HG03558 (cell line): ENCODE data around the gene MRPL23.

Source experiments
- ATAC-seq: cut with Tn5 transposase; IDR thresholded peaks from one replicate; pipeline ENCODE4 v1.9.1; 2021; ENCODE audit warnings: moderate number of reproducible peaks; ENCODE audit not compliant: unreplicated experiment; ENCODE audit errors: extremely low read depth

The MRPL23 gene

DNA sequence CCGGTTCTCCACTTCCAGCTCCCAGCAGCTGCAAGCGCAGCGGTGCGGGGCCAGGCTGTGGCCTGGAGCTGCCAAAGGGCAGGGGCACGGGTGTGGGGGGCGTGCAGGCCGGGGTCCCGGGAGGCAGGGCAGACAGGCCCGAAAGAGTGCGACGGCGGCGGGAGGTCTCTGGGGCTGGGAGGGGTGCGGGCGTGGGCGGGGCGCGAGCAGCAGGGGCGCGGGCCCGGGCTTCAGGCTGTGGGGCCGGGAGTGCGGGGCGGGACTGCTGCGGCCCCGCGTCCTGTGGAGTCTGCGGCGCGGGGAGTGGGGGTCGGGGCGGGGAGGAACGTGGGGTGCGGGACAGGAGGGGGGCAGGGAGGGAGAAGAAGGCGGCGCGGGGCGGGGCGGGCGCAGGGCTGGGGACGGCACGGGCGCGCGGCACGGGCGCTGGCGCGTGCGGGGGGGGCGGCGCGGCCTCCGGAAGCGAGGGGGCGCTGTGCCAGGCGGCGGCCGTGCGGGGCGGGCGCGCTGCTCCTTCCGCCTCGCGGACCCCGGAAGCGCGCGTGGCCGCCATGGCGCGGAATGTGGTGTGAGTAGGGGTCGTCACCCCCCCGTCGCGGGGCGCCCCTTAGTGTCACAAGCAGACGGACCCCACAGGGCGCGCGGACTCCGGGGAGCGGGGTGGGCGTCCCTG, at the start of gene MRPL23:
MRPL23 (plus strand) TSS at position 521 of the 673 bp plus-strand sequence; CDS start at position 552, 31 bp downstream.
- ATAC-seq, result no peak

DNA sequence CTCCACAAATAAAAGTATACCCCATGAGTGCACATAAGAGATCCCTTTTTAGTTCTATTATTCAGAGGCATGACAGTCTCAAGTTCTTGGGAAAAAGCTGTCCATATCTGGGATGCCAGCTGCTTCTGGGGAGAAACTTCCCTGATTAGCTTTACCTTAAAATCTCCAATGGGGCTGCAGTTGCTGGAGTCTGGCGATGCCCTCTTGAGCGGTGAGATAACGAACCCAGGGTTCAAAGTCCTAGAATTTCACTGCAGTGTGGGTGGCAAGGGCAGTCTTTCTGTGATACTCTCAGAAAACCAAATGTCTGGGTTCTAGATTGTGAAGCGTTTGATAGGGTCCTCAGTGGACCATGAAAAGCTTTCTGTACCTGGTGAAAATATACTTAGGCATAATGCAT, 48.0 kb upstream of the MRPL23 start:
- no peak for ATAC-seq

DNA sequence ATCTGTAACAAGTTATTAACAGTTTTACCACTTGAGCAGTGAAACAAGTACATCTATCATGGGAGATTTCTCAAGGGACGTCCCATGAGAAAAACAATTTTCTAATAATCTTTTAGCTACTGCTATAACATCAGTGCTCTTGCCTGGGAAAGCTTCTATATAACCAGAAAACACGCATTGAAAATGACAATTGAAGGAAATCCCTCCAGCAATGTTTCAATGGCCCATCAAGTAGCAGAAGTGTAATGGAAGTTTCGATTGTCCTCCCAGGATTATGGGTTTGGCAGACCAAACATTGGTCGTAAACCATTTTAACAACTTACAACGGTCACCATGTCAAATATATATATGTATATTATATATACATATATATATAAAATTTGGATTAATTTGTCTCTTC, 47.4 kb upstream of the MRPL23 start:
- ATAC-seq, result no peak

DNA sequence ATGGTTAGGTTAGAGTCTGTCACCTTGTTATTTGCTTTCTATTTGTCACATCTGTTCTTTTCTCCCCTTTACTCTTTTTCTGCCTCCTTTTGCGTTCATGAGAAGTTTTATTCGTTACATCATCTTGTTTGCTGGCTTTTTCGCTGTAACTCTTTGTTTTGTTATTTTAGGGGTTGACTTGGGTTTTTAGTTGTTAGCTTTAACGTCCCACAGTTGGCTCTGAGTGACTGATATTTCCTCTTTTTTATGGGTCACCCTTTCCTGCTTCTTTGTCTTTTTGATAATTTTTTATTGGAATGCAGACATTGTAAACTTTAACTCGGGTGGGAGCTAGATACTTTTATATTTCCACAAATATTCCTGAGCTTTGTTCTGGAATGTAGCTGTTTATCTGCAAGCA, 41.0 kb upstream of the MRPL23 start:
- ATAC-seq, result no peak

DNA sequence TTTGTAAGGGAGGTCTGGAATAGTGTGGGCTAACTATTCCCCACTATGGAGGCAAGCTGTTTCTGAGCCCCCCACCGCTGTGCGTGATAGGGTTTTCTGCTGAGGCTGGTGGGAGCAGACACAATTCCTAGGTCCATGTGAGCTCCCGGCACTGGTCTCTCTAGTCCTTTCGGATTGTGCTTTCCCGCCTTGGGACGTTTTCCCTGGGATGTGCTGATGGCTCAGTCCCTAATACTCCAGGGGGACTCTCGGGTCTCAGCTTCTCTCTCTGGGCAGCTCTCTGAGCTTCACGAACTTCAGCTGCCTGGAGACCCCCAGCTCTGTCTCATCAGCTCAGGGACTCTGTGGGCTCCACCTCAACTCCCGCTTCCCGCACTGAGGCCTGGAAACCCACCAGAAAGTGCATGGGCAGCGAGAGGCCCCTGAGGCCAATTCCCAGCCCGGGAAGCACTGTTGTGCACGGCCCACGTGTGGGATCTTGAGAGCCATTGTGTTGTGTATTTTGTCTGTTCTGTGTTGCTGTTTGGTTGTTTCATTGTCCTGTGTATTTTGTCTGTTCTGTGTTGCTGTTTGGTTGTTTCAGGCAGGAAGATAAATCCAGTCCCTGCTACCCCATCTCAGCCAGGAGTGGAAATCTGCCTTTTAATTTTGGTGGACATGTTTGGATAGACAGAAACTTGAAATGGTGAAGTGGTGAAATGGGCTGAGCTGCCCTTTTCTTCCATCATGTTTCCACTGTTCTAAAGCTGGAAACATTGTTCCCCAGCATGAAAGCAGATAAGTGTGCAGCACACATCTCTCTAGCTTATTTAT, 40.3 kb upstream of the MRPL23 start:
- ATAC-seq, result no peak

DNA sequence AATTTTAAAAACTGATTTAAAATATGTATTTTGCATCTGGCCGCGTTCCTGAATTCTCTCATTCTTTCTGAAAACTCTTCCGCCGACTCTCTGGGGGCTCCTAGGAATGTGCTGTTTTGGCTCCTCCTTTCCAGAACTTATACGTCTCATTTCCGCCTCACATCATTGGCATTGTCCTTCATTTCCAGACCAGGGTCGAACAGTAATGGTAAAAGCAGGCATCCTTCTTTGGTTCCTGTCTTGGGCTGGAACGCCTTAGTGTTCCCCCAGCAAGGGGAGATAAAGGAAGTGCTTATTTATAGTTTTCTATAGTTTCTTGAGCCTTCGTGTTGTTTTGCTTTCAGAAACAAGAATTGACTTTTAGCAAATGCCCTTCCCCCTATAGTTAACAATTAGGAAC, 38.5 kb upstream of the MRPL23 start:
- no peak for ATAC-seq

DNA sequence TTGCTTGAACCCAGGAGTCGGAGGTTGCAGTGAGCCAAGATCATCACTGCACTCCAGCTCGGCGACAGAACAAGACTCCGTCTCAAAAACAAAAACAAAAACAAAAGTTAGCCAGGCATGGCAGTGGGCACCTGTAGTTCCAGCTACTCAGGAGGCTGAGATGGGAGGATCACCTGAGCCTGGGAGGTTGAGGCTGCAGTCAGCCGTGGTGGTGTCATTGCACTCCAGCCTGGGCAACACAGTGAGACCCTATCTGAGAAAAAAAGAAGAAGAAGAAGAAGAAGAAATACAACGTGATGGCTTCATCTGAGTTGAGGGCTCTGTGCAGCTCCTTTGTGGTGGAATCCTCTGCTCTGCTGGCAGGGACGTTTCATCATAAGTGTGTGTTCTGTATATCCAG, 37.6 kb upstream of the MRPL23 start:
- ATAC-seq, result no peak

DNA sequence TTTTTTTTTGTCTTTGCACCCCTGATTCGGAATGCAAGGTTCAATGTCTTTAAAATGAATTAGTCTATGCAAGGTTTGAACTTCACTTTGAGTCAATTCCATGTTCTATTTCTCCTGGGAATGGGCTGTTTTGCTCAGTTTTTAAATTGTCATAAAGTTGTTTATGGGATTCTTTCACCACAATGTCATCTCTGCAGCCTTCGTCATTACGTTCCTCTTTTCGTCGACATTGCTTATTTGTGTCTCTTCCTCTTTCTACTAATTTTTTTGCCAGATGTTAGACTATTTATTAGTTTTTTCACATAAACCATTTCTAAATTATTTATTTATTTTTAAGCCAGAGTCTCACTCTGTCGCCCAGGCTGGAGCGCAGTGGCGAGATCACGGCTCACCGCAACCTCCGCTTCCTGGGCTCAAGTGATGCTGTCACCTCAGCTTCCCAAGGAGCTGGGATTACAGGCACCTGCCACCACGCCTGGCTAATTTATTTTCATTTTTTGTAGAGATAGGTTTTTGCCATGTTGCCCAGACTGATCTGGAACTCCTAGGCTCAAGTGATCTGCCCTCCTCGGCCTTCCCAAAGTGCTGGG, 34.7 kb upstream of the MRPL23 start:
- ATAC-seq, result no peak

DNA sequence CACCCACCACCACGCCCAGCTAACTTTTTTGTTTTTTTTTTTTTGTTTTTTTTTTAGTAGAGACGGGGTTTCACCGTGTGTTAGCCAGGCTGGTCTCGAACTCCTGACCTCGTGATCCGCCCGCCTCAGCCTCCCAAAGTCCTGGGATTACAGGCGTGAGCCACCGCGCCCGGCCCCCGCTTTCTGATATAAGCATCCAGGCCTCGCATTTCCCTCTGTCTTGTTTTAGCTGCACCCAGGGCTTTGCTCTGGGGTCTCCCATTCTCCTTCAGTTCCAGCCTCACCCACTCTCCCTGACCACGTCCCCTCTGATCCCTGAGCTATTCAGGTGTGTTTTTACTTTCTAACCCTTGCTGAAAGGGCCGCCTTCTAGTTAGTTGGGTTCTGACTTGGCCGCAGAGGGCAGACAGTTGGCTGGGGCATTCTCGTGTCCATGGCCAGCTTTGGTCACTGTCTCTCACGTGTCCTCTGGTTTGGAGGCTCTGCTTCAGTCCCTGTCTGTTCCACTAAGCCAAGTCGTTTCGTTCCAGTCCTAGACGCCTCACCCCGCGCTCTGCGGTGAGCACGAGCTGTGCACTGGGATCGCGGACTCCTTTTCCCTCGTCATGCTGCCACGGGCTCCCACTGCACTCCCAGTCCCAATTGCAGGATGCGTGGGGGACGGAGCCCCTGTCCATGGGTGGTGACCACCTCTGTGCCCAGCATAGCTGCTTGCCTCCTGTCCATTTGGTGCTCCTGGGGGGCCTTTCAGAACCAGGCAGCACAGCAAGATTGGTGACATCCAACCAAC, 33.7 kb upstream of the MRPL23 start:
- ATAC-seq, result no peak

DNA sequence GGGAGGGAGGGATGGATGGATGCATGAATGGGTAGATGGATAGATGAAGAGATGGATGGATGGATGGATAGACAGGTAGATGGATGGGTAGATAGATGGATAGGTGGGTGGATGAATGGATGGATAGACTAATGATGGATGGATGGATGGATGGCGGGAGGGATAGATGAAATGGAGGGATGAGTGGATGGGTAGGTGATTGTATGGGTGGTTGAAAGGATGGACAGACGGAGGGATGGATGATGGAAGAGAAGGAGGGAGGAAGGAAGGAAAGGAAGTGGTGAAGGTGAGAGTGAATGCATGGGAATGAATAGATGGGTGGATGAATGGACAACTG, 31.4 kb upstream of the MRPL23 start:
- no peak for ATAC-seq

DNA sequence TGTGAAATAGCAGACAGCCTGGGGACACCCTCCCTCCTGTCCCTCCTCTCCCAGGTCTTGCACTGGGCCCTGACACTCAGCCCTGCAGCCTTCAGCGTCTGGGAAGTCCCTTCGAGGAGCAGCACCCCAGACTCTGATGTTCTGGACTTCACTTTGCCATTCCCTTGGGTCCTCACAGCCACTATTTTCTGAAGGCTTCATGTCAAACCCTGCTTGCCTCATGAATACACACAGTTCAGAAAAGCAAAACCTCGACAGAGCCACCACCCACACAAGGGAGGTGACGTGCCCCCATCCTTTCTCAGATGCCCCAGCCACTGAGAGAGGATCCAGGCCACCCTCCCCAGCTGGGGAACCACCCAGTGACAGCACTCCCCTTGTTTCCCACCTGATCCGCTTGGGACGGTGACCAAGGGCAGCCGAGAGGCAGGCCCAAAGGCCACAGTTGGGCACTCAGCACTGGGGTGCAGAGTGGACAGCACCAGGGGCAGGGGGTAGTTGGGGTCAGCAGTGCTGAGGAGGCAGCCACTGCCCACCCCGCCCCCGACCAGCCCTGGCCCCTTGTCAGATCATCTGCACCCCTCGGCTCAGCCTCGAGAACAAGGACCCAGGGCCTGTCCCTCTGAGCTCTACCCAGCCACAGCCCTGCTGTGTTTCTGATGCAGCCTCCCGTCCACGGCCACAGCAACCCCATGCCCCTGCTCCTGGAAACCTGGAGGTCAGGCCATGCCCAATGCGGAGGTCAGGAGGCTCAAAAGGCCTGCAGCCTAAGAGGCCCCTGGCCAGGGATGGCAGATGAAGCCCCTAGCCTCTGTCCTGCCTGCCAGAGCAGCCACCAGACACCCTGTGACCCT, 30.8 kb upstream of the MRPL23 start:
- no peak for ATAC-seq

DNA sequence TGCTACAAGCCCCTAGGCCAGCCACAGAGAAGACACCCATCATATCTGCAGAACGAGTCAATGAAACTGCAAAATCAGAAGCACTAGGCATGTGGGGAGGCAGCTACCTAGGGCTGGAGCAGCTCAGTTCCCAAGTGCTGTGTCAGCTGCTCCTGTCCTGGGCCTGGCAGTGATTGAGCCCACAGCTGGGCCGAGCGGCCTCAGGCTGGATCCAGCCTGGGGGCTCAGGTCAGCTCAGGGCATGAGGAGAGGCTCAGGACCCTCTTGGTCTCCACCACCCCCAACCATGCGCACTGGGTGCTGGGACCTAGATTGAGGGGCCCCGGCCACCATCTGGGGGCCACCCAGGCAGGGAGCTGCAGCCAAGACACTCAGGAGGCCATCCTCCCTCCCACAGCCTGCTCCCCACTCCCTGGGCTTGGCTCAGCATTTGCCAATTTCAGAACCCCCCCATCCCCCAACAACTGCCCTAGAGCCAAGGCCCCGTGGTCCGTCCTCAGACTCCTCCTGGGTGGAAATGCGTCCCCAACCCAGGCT, 30.1 kb upstream of the MRPL23 start:
- no peak for ATAC-seq

DNA sequence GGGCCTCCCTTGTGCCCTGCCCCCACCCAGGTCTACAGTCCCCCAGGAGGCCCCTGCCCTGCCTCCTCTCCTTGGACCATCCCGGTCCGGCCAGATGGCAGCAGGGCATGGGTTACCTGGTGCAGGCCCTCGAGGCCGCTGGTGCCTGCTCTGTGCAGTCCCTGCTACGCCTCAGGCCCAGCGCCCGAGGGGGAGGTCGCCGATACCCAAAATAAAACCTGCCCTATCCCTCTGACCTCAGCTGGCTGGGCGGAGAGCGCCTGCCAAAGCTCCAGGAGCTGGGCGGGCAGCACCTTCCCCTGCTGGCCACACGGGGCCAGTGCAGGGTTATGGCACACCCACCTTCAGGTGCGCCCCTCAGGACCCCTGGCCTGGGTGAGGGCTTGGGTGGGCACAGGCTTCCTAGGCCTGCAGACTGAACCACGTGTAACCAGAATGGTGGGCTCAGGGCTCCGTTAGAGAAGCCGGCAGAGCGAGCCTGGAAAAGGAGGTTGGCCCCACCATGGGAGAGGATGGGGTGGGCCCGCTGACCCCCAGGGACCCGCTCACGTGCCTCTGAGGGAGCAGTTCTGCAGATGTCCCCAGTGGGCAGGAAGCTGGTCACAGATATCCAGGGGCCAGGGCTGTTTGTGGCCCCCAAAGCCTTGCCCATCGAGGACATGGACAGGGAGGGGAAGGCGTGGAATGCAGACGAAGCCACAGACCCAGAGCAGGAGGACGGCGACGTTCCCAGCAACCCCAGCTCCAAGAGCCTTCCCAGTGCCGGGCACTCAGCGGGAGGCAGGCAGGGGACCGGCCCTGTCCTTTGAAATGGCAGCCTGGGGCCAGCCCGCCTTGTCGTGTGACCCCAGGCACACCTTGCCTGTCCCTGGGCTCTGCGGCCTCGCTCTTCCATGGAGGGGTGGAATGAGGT, 29.4 kb upstream of the MRPL23 start:
- ATAC-seq, result no peak

DNA sequence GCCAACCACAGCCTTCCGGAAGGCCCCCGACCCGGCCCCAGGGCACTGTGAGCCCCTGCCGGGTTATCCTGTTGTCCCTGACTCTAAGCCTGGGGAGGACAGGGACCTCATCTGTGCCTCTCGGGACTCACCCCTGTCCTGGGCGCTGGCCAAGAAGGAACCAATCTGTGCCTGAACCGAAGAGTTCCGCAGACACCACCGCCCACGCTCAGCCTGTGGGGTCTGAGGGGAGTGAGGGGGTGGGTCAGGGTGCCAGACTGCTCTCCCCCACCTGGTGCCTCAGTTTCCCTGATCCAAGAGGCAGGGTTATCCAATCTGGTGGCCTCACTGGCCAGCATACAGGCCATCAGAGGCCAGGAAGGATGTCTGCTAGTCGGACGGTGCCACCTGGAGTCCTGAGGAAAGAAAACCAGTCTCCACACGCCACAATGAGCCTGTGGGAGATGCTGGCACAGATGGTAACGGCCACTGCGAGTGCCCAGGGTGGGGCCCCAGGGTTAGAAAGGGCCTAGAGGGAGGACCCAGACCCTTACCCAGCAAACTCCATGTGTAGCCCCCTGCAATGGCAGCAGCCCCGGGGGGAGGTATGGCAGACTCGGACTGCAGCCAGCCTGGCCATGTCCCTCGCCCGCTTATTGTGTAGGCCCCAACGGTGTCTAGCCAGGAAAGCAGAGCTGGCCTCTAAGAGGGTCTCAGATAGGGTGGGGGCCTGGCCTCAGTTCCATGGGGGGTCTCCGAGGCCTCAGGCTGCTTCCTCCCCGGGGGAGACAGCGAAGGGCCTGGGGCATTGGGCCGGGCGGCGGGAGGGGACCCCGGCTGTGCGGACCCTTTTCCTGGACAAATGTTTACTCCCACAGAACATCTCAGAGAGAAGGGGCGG, 28.5 kb upstream of the MRPL23 start:
- no peak for ATAC-seq

DNA sequence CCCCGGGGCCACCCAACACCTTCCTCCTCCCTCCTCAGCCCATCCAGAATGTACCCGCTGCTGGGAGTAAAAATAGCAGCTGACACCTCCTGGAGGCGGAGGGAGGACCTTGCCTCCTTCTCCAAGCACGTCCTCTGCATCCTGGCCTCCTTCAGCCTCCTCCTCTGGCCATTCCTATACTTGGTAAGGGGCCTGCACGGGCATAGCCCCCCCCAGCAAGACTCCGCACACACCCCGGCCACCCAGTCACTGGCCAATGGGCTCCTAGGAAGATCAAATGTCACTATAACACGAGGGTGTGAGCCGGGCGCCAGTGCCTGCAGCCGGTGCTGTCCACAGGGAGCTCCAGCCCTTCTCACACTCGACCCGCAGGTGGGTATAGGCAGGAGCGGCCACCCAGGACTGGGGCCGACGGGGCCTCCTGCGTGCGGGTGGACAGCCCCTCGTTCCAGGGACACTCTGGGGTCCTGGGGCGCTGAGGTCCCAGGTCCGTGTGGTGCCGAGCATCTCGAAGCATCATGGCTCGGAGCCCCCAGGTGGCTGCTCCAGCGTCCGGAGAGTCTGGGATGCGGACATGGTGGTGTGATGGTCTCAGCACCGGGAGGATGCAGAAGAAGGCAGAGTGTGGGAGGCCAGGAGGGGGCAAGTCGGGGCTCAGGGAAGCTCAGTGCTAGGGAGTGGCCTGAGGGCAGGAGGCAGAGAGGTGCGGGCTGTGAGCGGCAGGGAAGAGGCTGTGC, 27.6 kb upstream of the MRPL23 start, which contains the start of gene TNNT3:
TNNT3 (plus strand) TSS at position 313 of the 737 bp plus-strand sequence. CDS start 3,172 bp downstream, outside the sequence.
- ATAC-seq, result no peak

DNA sequence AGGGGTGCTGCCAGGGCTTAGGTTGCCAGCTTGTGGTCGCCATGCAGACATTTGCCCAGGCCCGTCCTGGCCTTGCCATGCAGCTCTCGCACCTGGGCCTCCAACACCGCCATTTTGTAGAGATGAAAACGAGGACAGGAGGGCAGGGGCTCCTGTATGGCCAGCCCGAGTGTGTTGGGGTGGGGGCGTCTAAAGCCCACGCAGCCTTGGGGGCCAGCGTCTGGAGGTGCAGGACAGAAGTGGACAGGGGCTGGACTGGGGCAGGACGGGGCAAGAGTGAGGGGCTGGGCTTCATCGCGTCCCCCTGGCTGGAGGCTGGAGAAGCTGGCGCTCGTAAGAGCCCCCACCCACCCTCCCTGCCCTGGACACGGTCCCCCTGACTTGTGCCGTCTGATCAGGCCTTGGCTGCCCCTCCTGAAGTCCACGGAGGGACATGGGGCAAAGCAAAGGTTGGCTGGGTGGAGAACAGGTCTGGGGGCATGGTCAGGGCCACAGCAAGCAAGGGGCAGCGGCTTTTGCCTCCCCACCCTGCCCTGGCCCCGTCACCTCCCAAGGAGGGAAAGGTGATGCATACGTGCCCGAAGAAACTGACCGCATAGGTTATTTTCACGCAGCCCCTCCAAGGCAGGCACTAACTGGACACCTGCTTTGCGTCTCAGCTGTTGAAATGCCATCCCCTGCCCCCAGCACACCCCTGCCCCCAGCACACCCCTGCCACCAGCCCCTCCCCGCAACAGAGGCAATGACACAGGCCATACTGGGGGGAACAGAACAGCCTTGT, 26.8 kb upstream of the MRPL23 start:
- no peak for ATAC-seq
